BLaER1 (cell line): Measurements from ENCODE around the gene PLEKHF1.
"Not testable (repeated sequence)": the region's sequence is repeated elsewhere in the genome, so short reads cannot be mapped to it uniquely, and the experiment has no call there.

Experiments used
- H3K27ac ChIP-seq: shearing (Covaris generic); formaldehyde crosslinking; 2 replicates; pipeline ENCODE4 v1.8.1; 2022
- H3K27me3 ChIP-seq: shearing (Covaris generic); formaldehyde crosslinking; 2 replicates; pipeline ENCODE4 v1.8.1; 2022
- H3K36me3 ChIP-seq: shearing (Covaris generic); formaldehyde crosslinking; 2 replicates; pipeline ENCODE4 v1.8.1; 2022
- H3K4me1 ChIP-seq: shearing (Covaris generic); formaldehyde crosslinking; 2 replicates; pipeline ENCODE4 v1.8.1; 2022
- H3K4me2 ChIP-seq: shearing (Covaris generic); formaldehyde crosslinking; 2 replicates; pipeline ENCODE4 v1.8.1; 2022
- H3K4me3 ChIP-seq: shearing (Covaris generic); formaldehyde crosslinking; 2 replicates; pipeline ENCODE4 v1.8.1; 2022
- H3K9ac ChIP-seq: shearing (Covaris generic); formaldehyde crosslinking; 2 replicates; pipeline ENCODE4 v1.8.1; 2022
- H3K9me3 ChIP-seq: shearing (Covaris generic); formaldehyde crosslinking; 2 replicates; pipeline ENCODE4 v1.8.1; 2022
- H4K20me1 ChIP-seq: shearing (Covaris generic); formaldehyde crosslinking; 2 replicates; pipeline ENCODE4 v1.8.1; 2022
- Cebpa-rat ChIP-seq: shearing (Covaris generic); IDR thresholded peaks from 2 replicates; pipeline ENCODE4 v1.8.1; 2022

Gene PLEKHF1

GRCh38 chr19:29708554-29709439, 43.5 kb downstream of the PLEKHF1 start:
- no peak overlapping the region for H3K9ac ChIP-seq
- no peaks in the 10 kb centered on the region for H3K27me3 ChIP-seq
- peaks cover 70% of the 10 kb centered on the region for H3K36me3 ChIP-seq
- H3K9me3 ChIP-seq: no peaks in the 10 kb centered on the region
- H3K4me2 ChIP-seq: 0 out of 2 replicates have a peak overlapping the region, but pooled peaks have one; percentile 40
- peaks cover 50% of the 10 kb centered on the region for H3K4me1 ChIP-seq
- H4K20me1 ChIP-seq: peaks cover 99% of the 10 kb centered on the region
- H3K27ac ChIP-seq: no peak overlapping the region
- no peak overlapping the region for H3K4me3 ChIP-seq
- TF ChIP-seq Cebpa-rat: no peak

- Histone ChIP-seq H3K36me3 (peaks cover 64% of the 10 kb centered on the region), H3K4me2 (peak overlapping the region; percentile 40), H3K4me1 (peaks cover 56% of the 10 kb centered on the region), H4K20me1 (peaks cover 93% of the 10 kb centered on the region)
- H3K9me3 ChIP-seq, H3K9ac ChIP-seq, H3K27me3 ChIP-seq, H3K4me3 ChIP-seq, H3K27ac ChIP-seq: not testable (repeated sequence)
Observed at GRCh38 chr19:29709440-29709798, 44.2 kb downstream of the PLEKHF1 start.

GRCh38 chr19:29711584-29712132, 46.4 kb downstream of the PLEKHF1 start:
- Histone ChIP-seq H3K27ac (no peak overlapping the region), H3K4me3 (no peak overlapping the region), H3K9ac (no peak overlapping the region), H3K9me3 (no peaks in the 10 kb centered on the region), H3K4me2 (peak overlapping the region; percentile 91), H3K4me1 (peaks cover 67% of the 10 kb centered on the region), H3K27me3 (no peaks in the 10 kb centered on the region), H3K36me3 (peaks cover 41% of the 10 kb centered on the region), H4K20me1 (peaks cover 71% of the 10 kb centered on the region)
- TF ChIP-seq Cebpa-rat: no peak

- H3K27ac ChIP-seq: 0 out of 2 replicates have a peak overlapping the region, but pooled peaks have one; percentile 15
- H4K20me1 ChIP-seq: peaks cover 58% of the 10 kb centered on the region
- H3K36me3 ChIP-seq: peaks cover 29% of the 10 kb centered on the region
- H3K4me1 ChIP-seq: peaks cover 69% of the 10 kb centered on the region
- no peak overlapping the region for H3K4me3 ChIP-seq
- no peaks in the 10 kb centered on the region for H3K9me3 ChIP-seq
- H3K9ac ChIP-seq: peak overlapping the region; percentile 49; the same call in 1 of the 2 replicates
- no peak for TF ChIP-seq Cebpa-rat
- no peaks in the 10 kb centered on the region for H3K27me3 ChIP-seq
- peak overlapping the region; percentile 91 for H3K4me2 ChIP-seq
Observed at GRCh38 chr19:29712744-29713516, 47.7 kb downstream of the PLEKHF1 start.

GRCh38 chr19:29714371-29714952, 49.2 kb downstream of the PLEKHF1 start:
- H3K9me3 ChIP-seq: no peaks in the 10 kb centered on the region
- H3K27me3 ChIP-seq: no peaks in the 10 kb centered on the region
- H3K4me1 ChIP-seq: peaks cover 63% of the 10 kb centered on the region
- peak overlapping the region; percentile 97 for H3K4me3 ChIP-seq
- peak overlapping the region; percentile 96 for H3K4me2 ChIP-seq
- H3K27ac ChIP-seq: peak overlapping the region; percentile 97
- peaks cover 43% of the 10 kb centered on the region for H4K20me1 ChIP-seq
- TF ChIP-seq Cebpa-rat: no peak
- peak overlapping the region; percentile 98 for H3K9ac ChIP-seq
- peaks cover 17% of the 10 kb centered on the region for H3K36me3 ChIP-seq

- H3K4me3 ChIP-seq: peak within 1 kb of the TSS; percentile 97
- H3K4me2 ChIP-seq: peak within 1 kb of the TSS; percentile 96
- peak within 1 kb of the TSS; percentile 98 for H3K9ac ChIP-seq
- no peak for TF ChIP-seq Cebpa-rat
- peaks cover 36% of the 10 kb centered on the region for H4K20me1 ChIP-seq
- H3K27me3 ChIP-seq: no peaks in the 10 kb centered on the region
- peaks cover 58% of the 10 kb centered on the region for H3K4me1 ChIP-seq
- no peaks in the 10 kb centered on the region for H3K9me3 ChIP-seq
- H3K36me3 ChIP-seq: peaks cover 13% of the 10 kb centered on the region
- peak within 1 kb of the TSS; percentile 97 for H3K27ac ChIP-seq
Observed at GRCh38 chr19:29714953-29715700, 49.9 kb downstream of the PLEKHF1 start, which contains the start of gene C19orf12. C19orf12 (minus strand) TSS chr19:29715261; CDS start chr19:29708413, 6,848 bp downstream.

GRCh38 chr19:29715701-29716581, 50.7 kb downstream of the PLEKHF1 start:
- Histone ChIP-seq H3K9ac (peak overlapping the region; percentile 98), H3K27me3 (no peaks in the 10 kb centered on the region), H3K4me3 (peak overlapping the region; percentile 97), H3K27ac (peak overlapping the region; percentile 97), H3K4me1 (peaks cover 56% of the 10 kb centered on the region), H3K9me3 (no peaks in the 10 kb centered on the region), H3K36me3 (peaks cover 8% of the 10 kb centered on the region; the same call in 1 of the 2 replicates), H3K4me2 (peak overlapping the region; percentile 96), H4K20me1 (peaks cover 28% of the 10 kb centered on the region)
- no peak for TF ChIP-seq Cebpa-rat

- Histone ChIP-seq H3K4me3 (no peak overlapping the region), H3K4me2 (peak overlapping the region; percentile 96; the same call in 1 of the 2 replicates), H3K9me3 (no peaks in the 10 kb centered on the region), H3K9ac (no peak overlapping the region), H3K27ac (no peak overlapping the region), H3K27me3 (no peaks in the 10 kb centered on the region), H3K36me3 (peaks cover 8% of the 10 kb centered on the region; the same call in 1 of the 2 replicates), H4K20me1 (peaks cover 17% of the 10 kb centered on the region; the same call in 1 of the 2 replicates), H3K4me1 (peaks cover 45% of the 10 kb centered on the region)
- no peak for TF ChIP-seq Cebpa-rat
Observed at GRCh38 chr19:29717051-29717450, 51.8 kb downstream of the PLEKHF1 start.
